Stimulated activated naive CD4-positive, alpha-beta T cell treated with Interleukin-2 at 50 U/mL for 16 hours (primary cell): ENCODE results near the gene SPN.
"Not testable (repeated sequence)": the region's sequence is repeated elsewhere in the genome, so short reads cannot be mapped to it uniquely, and the experiment has no call there.

Source experiments
- DNase-seq: peaks from one replicate; lab custom pipeline; 2025; lab: John Stamatoyannopoulos, UW

Gene SPN

GRCh38 chr16:29676989-29677785 lies 14.1 kb downstream of the SPN start:
- no peak for DNase-seq

- no peak for DNase-seq
These were observed 15.7 kb downstream of the SPN start, which contains the start of gene QPRT for GRCh38 chr16:29678691-29679267. Gene QPRT (plus strand): TSS chr16:29679180. CDS start chr16:29679198, 18 bp downstream.

GRCh38 chr16:29680180-29680598 lies 17.1 kb downstream of the SPN start:
- no peak for DNase-seq

GRCh38 chr16:29683543-29684090 lies 20.6 kb downstream of the SPN start:
- no peak for DNase-seq

GRCh38 chr16:29684679-29685078 lies 21.6 kb downstream of the SPN start:
- no peak for DNase-seq

- DNase-seq: no peak
These were observed 23.8 kb downstream of the SPN start for GRCh38 chr16:29686740-29687332.

- DNase-seq: no peak
These were observed 24.7 kb downstream of the SPN start for GRCh38 chr16:29687755-29688154.

- no peak for DNase-seq
These were observed 25.1 kb downstream of the SPN start for GRCh38 chr16:29688172-29688571.

GRCh38 chr16:29689490-29690351 lies 26.7 kb downstream of the SPN start:
- DNase-seq: not testable (repeated sequence)

- DNase-seq: not testable (repeated sequence)
These were observed 29.6 kb downstream of the SPN start for GRCh38 chr16:29692606-29693005.

- DNase-seq: no peak
These were observed 31.5 kb downstream of the SPN start for GRCh38 chr16:29694384-29695195.

GRCh38 chr16:29695675-29696074 lies 32.6 kb downstream of the SPN start:
- DNase-seq: not testable (repeated sequence)

GRCh38 chr16:29696881-29697331 lies 33.9 kb downstream of the SPN start:
- no peak for DNase-seq

GRCh38 chr16:29697391-29697790 lies 34.3 kb downstream of the SPN start:
- no peak for DNase-seq

GRCh38 chr16:29698042-29698441 lies 35.0 kb downstream of the SPN start:
- DNase-seq: no peak

- no peak for DNase-seq
These were observed 35.7 kb downstream of the SPN start for GRCh38 chr16:29698484-29699323.

- DNase-seq: no peak
These were observed 36.5 kb downstream of the SPN start for GRCh38 chr16:29699324-29700219.

GRCh38 chr16:29700253-29700987 lies 37.4 kb downstream of the SPN start:
- DNase-seq: peak; percentile 66
